GM23338 (cell line): ENCODE results near the gene PAK4. TPM values are rescaled to one million over a fixed set of nuclear protein-coding genes. Genes with fewer than 3 reads are reported as not detected.

Experiments
- ATAC-seq: fragments of 200-7000 bp; cut with Tn5 transposase; 3 replicates; pipeline ENCODE4 v1.9.1; 2020
- DNase-seq: peaks from one replicate; pipeline ENCODE4 v3.0.0-alpha.2; 2015; ENCODE audit warnings: low spot score
- H2AFZ ChIP-seq: fragments of 200-600 bp; sonication (generic); 2 replicates; pipeline ENCODE4 v1.8.0; 2016; ENCODE audit warnings: antibody characterized with exemption, mild to moderate bottlenecking, moderate library complexity
- H3F3A ChIP-seq: fragments of 200-600 bp; sonication (generic); replicated peaks from 2 replicates; pipeline ENCODE4 v1.8.0; 2017; ENCODE audit warnings: antibody characterized with exemption, mixed run types, low read depth
- H3K27ac ChIP-seq: fragments of 200-600 bp; sonication (generic); 2 replicates; pipeline ENCODE4 v1.6.1; 2016; ENCODE audit warnings: low read depth
- H3K27me3 ChIP-seq: fragments of 200-600 bp; sonication (generic); 2 replicates; pipeline ENCODE4 v1.8.0; 2016; ENCODE audit warnings: mild to moderate bottlenecking, mixed run types, moderate library complexity; ENCODE audit not compliant: insufficient read depth
- H3K36me3 ChIP-seq: fragments of 200-600 bp; sonication (generic); 2 replicates; pipeline ENCODE4 v1.8.0; 2016; ENCODE audit warnings: mild to moderate bottlenecking; ENCODE audit not compliant: insufficient read depth
- H3K4me1 ChIP-seq: fragments of 200-600 bp; sonication (generic); 2 replicates; pipeline ENCODE4 v1.8.0; 2016; ENCODE audit warnings: mild to moderate bottlenecking, moderate library complexity; ENCODE audit not compliant: insufficient read depth
- H3K4me2 ChIP-seq: fragments of 200-600 bp; sonication (generic); 2 replicates; pipeline ENCODE4 v1.7.1; 2017; ENCODE audit warnings: mixed run types
- H3K4me3 ChIP-seq: fragments of 200-600 bp; sonication (generic); 2 replicates; pipeline ENCODE4 v1.6.1; 2016; ENCODE audit warnings: mixed run types
- H3K79me2 ChIP-seq: fragments of 200-600 bp; sonication (generic); replicated peaks from 2 replicates; pipeline ENCODE4 v1.8.0; 2017; ENCODE audit warnings: mild to moderate bottlenecking; ENCODE audit not compliant: insufficient read depth
- H3K9me2 ChIP-seq: fragments of 200-600 bp; sonication (generic); 2 replicates; pipeline ENCODE4 v1.8.0; 2017; ENCODE audit not compliant: insufficient read depth
- H4K20me1 ChIP-seq: fragments of 200-600 bp; sonication (generic); replicated peaks from 2 replicates; pipeline ENCODE4 v1.8.0; 2017; ENCODE audit warnings: mild to moderate bottlenecking; ENCODE audit not compliant: insufficient read depth
- H3K27ac Mint-ChIP-seq: 2 replicates; pipeline ENCODE4 v1.8.0; 2020; ENCODE audit warnings: inconsistent platforms, mild to moderate bottlenecking, moderate library complexity, mixed read lengths
- H3K27me3 Mint-ChIP-seq: 3 replicates; pipeline ENCODE4 v1.8.0; 2022; ENCODE audit warnings: low read depth, mild to moderate bottlenecking, moderate library complexity, mixed read lengths, inconsistent platforms; ENCODE audit not compliant: insufficient read depth, poor library complexity
- H3K36me3 Mint-ChIP-seq: 3 replicates; pipeline ENCODE4 v1.8.0; 2021; ENCODE audit warnings: low read depth, mild to moderate bottlenecking, inconsistent platforms, moderate library complexity, mixed read lengths
- H3K4me1 Mint-ChIP-seq: 3 replicates; pipeline ENCODE4 v1.8.0; 2020; ENCODE audit warnings: mild to moderate bottlenecking, inconsistent platforms, mixed read lengths
- H3K4me3 Mint-ChIP-seq: 3 replicates; pipeline ENCODE4 v1.8.0; 2021; ENCODE audit warnings: moderate library complexity, mild to moderate bottlenecking, inconsistent platforms, mixed read lengths
- H3K9me3 Mint-ChIP-seq: 3 replicates; pipeline ENCODE4 v1.8.0; 2020; ENCODE audit warnings: moderate library complexity, mild to moderate bottlenecking, inconsistent platforms, mixed read lengths
- CREB1 ChIP-seq: fragments of 250-450 bp; sonication (Bioruptor Pico); IDR thresholded peaks from 2 replicates; pipeline ENCODE4 v1.5.0; 2020; ENCODE audit warnings: low read depth, mild to moderate bottlenecking, moderate library complexity
- EZH2 ChIP-seq: fragments of 200-600 bp; sonication (generic); IDR thresholded peaks from one replicate; pipeline ENCODE4 v1.8.0; 2017; ENCODE audit warnings: antibody characterized with exemption, mild to moderate bottlenecking, low read depth; ENCODE audit not compliant: unreplicated experiment
- EZH2phosphoT487 ChIP-seq: fragments of 200-600 bp; sonication (generic); IDR thresholded peaks from one replicate; pipeline ENCODE4 v1.8.1; 2018; ENCODE audit warnings: antibody characterized with exemption; ENCODE audit not compliant: unreplicated experiment
- JUNB ChIP-seq: IDR thresholded peaks from one replicate; pipeline ENCODE4 v1.6.1; 2016; ENCODE audit warnings: antibody characterized with exemption; ENCODE audit not compliant: unreplicated experiment
- NANOG ChIP-seq: IDR thresholded peaks from 2 replicates; pipeline ENCODE4 v1.6.1; 2016; ENCODE audit warnings: antibody characterized with exemption, borderline replicate concordance
- POLR2AphosphoS5 ChIP-seq: IDR thresholded peaks from 2 replicates; pipeline ENCODE4 v1.6.1; 2016; ENCODE audit warnings: antibody characterized with exemption, low read depth
- STAT1 ChIP-seq: IDR thresholded peaks from one replicate; pipeline ENCODE4 v1.6.1; 2016; ENCODE audit warnings: antibody characterized with exemption; ENCODE audit not compliant: unreplicated experiment
- ZNF114 ChIP-seq: fragments of 250-450 bp; sonication (Bioruptor Pico); IDR thresholded peaks from 2 replicates; pipeline ENCODE4 v1.5.0; 2020; ENCODE audit warnings: mild to moderate bottlenecking, moderate library complexity
- ZNF331 ChIP-seq: fragments of 250-450 bp; sonication (Bioruptor Pico); IDR thresholded peaks from 2 replicates; pipeline ENCODE4 v1.5.0; 2020; ENCODE audit warnings: low read depth, mild to moderate bottlenecking, moderate library complexity
- polyA plus RNA-seq: library from polyadenylated mRNA; unstranded; fragments of >200 nt; fragmentation: Nextera tagmentation; extraction: Ambion mirVana; gene quantifications from 2 replicates; pipeline ENCODE4 v1.2.1, GENCODE V29; 2016
- total RNA-seq: library from RNA; depleted of rRNA; stranded (reverse); fragments of >200 nt; shearing (Covaris generic); gene quantifications from 2 replicates; pipeline ENCODE4 v1.2.3, GENCODE V29; 2014
- TF ChIP-seq, protein P1 (sequence below): IDR thresholded peaks from 2 replicates; pipeline ENCODE4 v1.6.1; 2016; ENCODE audit warnings: antibody characterized with exemption
- TF ChIP-seq, protein P2 (sequence below): fragments of 250-450 bp; sonication (Bioruptor Pico); IDR thresholded peaks from 2 replicates; pipeline ENCODE4 v1.5.0; 2020; ENCODE audit warnings: mild to moderate bottlenecking, moderate library complexity
- TF ChIP-seq, protein P3 (sequence below), 2 experiments: fragments of 200-600 bp in 1 of 2; sonication (generic) in 1 of 2; conservative IDR thresholded peaks; 2 replicates each; pipeline versions ENCODE4 v1.5.1 to v1.6.1; 2016 to 2017; ENCODE audit warnings: antibody characterized with exemption in 2 of 2, low read depth in 2 of 2, mild to moderate bottlenecking in 2 of 2, moderate library complexity in 1 of 2
- TF ChIP-seq, protein P4 (sequence below): IDR thresholded peaks from one replicate; pipeline ENCODE4 v1.6.1; 2018; ENCODE audit warnings: antibody characterized with exemption; ENCODE audit not compliant: unreplicated experiment

PAK4 gene
- total and polyA plus RNA-seq, 2 experiments from 2014 or later = 28.7 to 35.4 TPM

DNA sequence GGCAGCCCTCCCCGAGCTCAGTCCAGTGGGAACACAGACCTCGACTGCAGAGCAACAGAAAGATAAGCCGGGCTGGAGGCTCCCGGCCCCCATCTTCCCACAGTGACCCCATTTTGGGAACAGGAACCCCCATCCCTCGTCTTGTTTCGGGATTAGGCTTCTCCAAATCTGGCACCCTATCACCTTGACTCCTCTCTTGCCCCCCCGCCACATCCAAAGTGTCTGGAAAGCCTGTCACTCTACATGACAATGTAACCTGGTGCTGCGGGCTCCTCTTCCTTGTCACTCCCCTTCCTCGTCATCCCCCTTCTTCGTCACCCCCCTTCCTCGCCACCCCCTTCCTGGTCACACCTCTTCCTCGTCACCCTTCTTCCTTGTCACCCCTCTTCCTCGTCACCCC, 10.1 kb downstream of the PAK4 start:
- H3K9me3 Mint-ChIP-seq = no peaks in the 10 kb centered on the region
- peaks cover 12% of the 10 kb centered on the region for H3K27me3 Mint-ChIP-seq
- Histone ChIP-seq H3K4me2 (peak overlapping the region; percentile 62; the same call in 1 of the 2 replicates), H3K36me3 (no peaks in the 10 kb centered on the region), H4K20me1 (peaks cover 12% of the 10 kb centered on the region; the same call in 1 of the 2 replicates), H3F3A (no peaks in the 10 kb centered on the region; the same call in 1 of the 2 replicates), H3K4me3 (no peak overlapping the region), H3K27me3 (no peaks in the 10 kb centered on the region), H3K27ac (no peak overlapping the region), H3K9me2 (no peaks in the 10 kb centered on the region), H2AFZ (no peak overlapping the region), H3K4me1 (peaks cover 76% of the 10 kb centered on the region), H3K79me2 (peaks cover 94% of the 10 kb centered on the region)
- TF ChIP-seq EZH2phosphoT487 = no peak
- no peak for TF ChIP-seq POLR2AphosphoS5
- no peak for TF ChIP-seq ZNF114
- no peak for TF ChIP-seq STAT1
- TF ChIP-seq, protein P1, sequence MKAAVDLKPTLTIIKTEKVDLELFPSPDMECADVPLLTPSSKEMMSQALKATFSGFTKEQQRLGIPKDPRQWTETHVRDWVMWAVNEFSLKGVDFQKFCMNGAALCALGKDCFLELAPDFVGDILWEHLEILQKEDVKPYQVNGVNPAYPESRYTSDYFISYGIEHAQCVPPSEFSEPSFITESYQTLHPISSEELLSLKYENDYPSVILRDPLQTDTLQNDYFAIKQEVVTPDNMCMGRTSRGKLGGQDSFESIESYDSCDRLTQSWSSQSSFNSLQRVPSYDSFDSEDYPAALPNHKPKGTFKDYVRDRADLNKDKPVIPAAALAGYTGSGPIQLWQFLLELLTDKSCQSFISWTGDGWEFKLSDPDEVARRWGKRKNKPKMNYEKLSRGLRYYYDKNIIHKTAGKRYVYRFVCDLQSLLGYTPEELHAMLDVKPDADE = no peak
- TF ChIP-seq ZNF331 = no peak
- no peak for TF ChIP-seq JUNB
- no peak for TF ChIP-seq CREB1 (CRISPR knock-in tag)
- no peak for TF ChIP-seq EZH2
- no peak for TF ChIP-seq NANOG
- TF ChIP-seq, protein P2, sequence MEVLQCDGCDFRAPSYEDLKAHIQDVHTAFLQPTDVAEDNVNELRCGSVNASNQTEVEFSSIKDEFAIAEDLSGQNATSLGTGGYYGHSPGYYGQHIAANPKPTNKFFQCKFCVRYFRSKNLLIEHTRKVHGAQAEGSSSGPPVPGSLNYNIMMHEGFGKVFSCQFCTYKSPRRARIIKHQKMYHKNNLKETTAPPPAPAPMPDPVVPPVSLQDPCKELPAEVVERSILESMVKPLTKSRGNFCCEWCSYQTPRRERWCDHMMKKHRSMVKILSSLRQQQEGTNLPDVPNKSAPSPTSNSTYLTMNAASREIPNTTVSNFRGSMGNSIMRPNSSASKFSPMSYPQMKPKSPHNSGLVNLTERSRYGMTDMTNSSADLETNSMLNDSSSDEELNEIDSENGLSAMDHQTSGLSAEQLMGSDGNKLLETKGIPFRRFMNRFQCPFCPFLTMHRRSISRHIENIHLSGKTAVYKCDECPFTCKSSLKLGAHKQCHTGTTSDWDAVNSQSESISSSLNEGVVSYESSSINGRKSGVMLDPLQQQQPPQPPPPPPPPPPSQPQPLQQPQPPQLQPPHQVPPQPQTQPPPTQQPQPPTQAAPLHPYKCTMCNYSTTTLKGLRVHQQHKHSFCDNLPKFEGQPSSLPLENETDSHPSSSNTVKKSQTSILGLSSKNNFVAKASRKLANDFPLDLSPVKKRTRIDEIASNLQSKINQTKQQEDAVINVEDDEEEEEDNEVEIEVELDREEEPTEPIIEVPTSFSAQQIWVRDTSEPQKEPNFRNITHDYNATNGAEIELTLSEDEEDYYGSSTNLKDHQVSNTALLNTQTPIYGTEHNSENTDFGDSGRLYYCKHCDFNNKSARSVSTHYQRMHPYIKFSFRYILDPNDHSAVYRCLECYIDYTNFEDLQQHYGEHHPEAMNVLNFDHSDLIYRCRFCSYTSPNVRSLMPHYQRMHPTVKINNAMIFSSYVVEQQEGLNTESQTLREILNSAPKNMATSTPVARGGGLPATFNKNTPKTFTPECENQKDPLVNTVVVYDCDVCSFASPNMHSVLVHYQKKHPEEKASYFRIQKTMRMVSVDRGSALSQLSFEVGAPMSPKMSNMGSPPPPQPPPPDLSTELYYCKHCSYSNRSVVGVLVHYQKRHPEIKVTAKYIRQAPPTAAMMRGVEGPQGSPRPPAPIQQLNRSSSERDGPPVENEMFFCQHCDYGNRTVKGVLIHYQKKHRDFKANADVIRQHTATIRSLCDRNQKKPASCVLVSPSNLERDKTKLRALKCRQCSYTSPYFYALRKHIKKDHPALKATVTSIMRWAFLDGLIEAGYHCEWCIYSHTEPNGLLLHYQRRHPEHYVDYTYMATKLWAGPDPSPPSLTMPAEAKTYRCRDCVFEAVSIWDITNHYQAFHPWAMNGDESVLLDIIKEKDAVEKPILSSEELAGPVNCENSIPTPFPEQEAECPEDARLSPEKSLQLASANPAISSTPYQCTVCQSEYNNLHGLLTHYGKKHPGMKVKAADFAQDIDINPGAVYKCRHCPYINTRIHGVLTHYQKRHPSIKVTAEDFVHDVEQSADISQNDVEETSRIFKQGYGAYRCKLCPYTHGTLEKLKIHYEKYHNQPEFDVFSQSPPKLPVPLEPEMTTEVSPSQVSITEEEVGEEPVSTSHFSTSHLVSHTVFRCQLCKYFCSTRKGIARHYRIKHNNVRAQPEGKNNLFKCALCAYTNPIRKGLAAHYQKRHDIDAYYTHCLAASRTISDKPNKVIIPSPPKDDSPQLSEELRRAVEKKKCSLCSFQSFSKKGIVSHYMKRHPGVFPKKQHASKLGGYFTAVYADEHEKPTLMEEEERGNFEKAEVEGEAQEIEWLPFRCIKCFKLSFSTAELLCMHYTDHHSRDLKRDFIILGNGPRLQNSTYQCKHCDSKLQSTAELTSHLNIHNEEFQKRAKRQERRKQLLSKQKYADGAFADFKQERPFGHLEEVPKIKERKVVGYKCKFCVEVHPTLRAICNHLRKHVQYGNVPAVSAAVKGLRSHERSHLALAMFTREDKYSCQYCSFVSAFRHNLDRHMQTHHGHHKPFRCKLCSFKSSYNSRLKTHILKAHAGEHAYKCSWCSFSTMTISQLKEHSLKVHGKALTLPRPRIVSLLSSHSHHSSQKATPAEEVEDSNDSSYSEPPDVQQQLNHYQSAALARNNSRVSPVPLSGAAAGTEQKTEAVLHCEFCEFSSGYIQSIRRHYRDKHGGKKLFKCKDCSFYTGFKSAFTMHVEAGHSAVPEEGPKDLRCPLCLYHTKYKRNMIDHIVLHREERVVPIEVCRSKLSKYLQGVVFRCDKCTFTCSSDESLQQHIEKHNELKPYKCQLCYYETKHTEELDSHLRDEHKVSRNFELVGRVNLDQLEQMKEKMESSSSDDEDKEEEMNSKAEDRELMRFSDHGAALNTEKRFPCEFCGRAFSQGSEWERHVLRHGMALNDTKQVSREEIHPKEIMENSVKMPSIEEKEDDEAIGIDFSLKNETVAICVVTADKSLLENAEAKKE = no peak
- TF ChIP-seq, protein P3, sequence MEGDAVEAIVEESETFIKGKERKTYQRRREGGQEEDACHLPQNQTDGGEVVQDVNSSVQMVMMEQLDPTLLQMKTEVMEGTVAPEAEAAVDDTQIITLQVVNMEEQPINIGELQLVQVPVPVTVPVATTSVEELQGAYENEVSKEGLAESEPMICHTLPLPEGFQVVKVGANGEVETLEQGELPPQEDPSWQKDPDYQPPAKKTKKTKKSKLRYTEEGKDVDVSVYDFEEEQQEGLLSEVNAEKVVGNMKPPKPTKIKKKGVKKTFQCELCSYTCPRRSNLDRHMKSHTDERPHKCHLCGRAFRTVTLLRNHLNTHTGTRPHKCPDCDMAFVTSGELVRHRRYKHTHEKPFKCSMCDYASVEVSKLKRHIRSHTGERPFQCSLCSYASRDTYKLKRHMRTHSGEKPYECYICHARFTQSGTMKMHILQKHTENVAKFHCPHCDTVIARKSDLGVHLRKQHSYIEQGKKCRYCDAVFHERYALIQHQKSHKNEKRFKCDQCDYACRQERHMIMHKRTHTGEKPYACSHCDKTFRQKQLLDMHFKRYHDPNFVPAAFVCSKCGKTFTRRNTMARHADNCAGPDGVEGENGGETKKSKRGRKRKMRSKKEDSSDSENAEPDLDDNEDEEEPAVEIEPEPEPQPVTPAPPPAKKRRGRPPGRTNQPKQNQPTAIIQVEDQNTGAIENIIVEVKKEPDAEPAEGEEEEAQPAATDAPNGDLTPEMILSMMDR (conservative IDR thresholded peaks at IDR 0.05; ENCODE audit: low read depth in 2 of 2) = no peak
- TF ChIP-seq, protein P4, sequence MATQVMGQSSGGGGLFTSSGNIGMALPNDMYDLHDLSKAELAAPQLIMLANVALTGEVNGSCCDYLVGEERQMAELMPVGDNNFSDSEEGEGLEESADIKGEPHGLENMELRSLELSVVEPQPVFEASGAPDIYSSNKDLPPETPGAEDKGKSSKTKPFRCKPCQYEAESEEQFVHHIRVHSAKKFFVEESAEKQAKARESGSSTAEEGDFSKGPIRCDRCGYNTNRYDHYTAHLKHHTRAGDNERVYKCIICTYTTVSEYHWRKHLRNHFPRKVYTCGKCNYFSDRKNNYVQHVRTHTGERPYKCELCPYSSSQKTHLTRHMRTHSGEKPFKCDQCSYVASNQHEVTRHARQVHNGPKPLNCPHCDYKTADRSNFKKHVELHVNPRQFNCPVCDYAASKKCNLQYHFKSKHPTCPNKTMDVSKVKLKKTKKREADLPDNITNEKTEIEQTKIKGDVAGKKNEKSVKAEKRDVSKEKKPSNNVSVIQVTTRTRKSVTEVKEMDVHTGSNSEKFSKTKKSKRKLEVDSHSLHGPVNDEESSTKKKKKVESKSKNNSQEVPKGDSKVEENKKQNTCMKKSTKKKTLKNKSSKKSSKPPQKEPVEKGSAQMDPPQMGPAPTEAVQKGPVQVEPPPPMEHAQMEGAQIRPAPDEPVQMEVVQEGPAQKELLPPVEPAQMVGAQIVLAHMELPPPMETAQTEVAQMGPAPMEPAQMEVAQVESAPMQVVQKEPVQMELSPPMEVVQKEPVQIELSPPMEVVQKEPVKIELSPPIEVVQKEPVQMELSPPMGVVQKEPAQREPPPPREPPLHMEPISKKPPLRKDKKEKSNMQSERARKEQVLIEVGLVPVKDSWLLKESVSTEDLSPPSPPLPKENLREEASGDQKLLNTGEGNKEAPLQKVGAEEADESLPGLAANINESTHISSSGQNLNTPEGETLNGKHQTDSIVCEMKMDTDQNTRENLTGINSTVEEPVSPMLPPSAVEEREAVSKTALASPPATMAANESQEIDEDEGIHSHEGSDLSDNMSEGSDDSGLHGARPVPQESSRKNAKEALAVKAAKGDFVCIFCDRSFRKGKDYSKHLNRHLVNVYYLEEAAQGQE = no peak
- H3K36me3 Mint-ChIP-seq = no peaks in the 10 kb centered on the region
- H3K4me1 Mint-ChIP-seq = peaks cover 92% of the 10 kb centered on the region
- DNase-seq (no peak), ATAC-seq (no peak)
- peak overlapping the region; percentile 79; the same call in 1 of the 2 replicates for H3K27ac Mint-ChIP-seq
- no peak overlapping the region for H3K4me3 Mint-ChIP-seq
